ENCODE results near the gene RIN3. TPM values are rescaled to one million over a fixed set of nuclear protein-coding genes. Genes with fewer than 3 reads are reported as not detected.
A peak's percentile ranks its signal among the peaks of the same experiment; 100 is the strongest.

Gene RIN3
- total and polyA plus RNA-seq, 2 of the 4 experiments (the other 2 are of a cell fraction): 2.5 to 11.1 TPM

GRCh38 chr14:92726933-92727262 lies 213.3 kb downstream of the RIN3 start:
- Histone ChIP-seq H3K4me2 (ENCODE audit: low read depth, low read length) (no peak overlapping the region), H4K5ac (ENCODE audit: low read depth, low read length) (no peak overlapping the region), H3K79me1 (ENCODE audit: low read depth in 1 of 2, low read length in 2 of 2) (no peaks in the 10 kb centered on the region; a peak in 1 of 4 replicates), H2BK15ac (ENCODE audit: low read depth, low read length) (no peak overlapping the region), H2BK120ac (ENCODE audit: low read depth, low read length) (no peak overlapping the region), H3K23ac (ENCODE audit: low read depth, low read length) (no peak overlapping the region), H3K14ac (replicated peaks; ENCODE audit: low read depth, low read length) (no peak overlapping the region), H2AK5ac (ENCODE audit: low read depth, low read length) (peak overlapping the region; percentile 74; the same call in 1 of the 2 replicates), H3K4ac (ENCODE audit: low read depth, low read length) (no peak overlapping the region), H4K91ac (ENCODE audit: insufficient read depth, low read depth, low read length) (no peak overlapping the region), H3K9me1 (ENCODE audit: insufficient read depth, low read length) (peaks cover 6% of the 10 kb centered on the region; the same call in 1 of the 2 replicates), H3K36me3 (ENCODE audit: control insufficient read depth, insufficient read depth, low read length) (peaks cover 2% of the 10 kb centered on the region; the same call in 1 of the 2 replicates), H2BK5ac (ENCODE audit: low read depth, low read length, poor library complexity, severe bottlenecking) (no peak overlapping the region), H3K4me3 (ENCODE audit: insufficient read depth, low read depth, low read length) (no peak overlapping the region), H4K8ac (ENCODE audit: low read depth in 2 of 2, low read length in 2 of 2) (no peak overlapping the region), H3K4me1 (ENCODE audit: control insufficient read depth, insufficient read depth, low read length) (peaks cover 9% of the 10 kb centered on the region), H3K27me3 (ENCODE audit: control insufficient read depth, insufficient read depth, low read length) (peaks cover 10% of the 10 kb centered on the region), H4K20me1 (ENCODE audit: insufficient read depth, low read length) (peaks cover 3% of the 10 kb centered on the region; the same call in 1 of the 2 replicates), H3K56ac (ENCODE audit: extremely low read depth, insufficient read depth, low read length) (no peak overlapping the region), H2BK20ac (ENCODE audit: low read depth, low read length) (no peak overlapping the region), H2AFZ (replicated peaks; ENCODE audit: low read length, poor library complexity) (no peak overlapping the region), H3K9me3 (ENCODE audit: control insufficient read depth, insufficient read depth, low read length) (peaks cover 2% of the 10 kb centered on the region), H2AK9ac (replicated peaks; ENCODE audit: low read depth, low read length, poor library complexity) (no peak overlapping the region), H3K27ac (ENCODE audit: insufficient read depth, low read length) (no peak overlapping the region), H3K9ac (ENCODE audit: low read depth, low read length) (no peak overlapping the region), H3K18ac (ENCODE audit: low read depth, low read length) (no peak overlapping the region)
- intact Hi-C loops (cut with micrococcal nuclease) (no loop called here), in situ Hi-C loops (cut with MboI; ENCODE audit: low sequenced_read_pairs) (no loop called here), dilution Hi-C loops (cut with HindIII; ENCODE audit: low sequenced_read_pairs, unreplicated experiment) (no loop called here)
- POLR2A ChIA-PET (ENCODE audit: unreplicated experiment): no interaction called here
- CTCF ChIA-PET: no interaction called here
- ATAC-seq (ENCODE audit: low read depth): no peak
- 100% methylated on average over 1 of the region's 8 CpGs; no CpG with 5 or more reads in 1 of the 2 experiments for WGBS, 2 experiments (ENCODE audit: extremely low coverage in 2 of 2, insufficient read length in 1 of 2)
- no TSS peak for BruUV-seq (replicated peaks)
- TF ChIP-seq ELK1 (IDR thresholded peaks at IDR 0.05; ENCODE audit: borderline replicate concordance, low read depth, low read length) (no peak), SMC3 (IDR thresholded peaks at IDR 0.05; ENCODE audit: low read depth, low read length) (no peak), MAFK (IDR thresholded peaks at IDR 0.05; ENCODE audit: low read depth, low read length) (no peak), RCOR1 (IDR thresholded peaks at IDR 0.05; ENCODE audit: insufficient replicate concordance, low read length) (no peak), USF2 (IDR thresholded peaks at IDR 0.05; ENCODE audit: low read depth, low read length) (no peak), BHLHE40 (IDR thresholded peaks at IDR 0.05; ENCODE audit: low read depth, low read length) (no peak), MXI1 (IDR thresholded peaks at IDR 0.05; ENCODE audit: borderline replicate concordance, low read depth, low read length) (no peak)
- DNase-seq: no peak
